ENCODE results near the gene SLC17A9.

SLC17A9 gene

GRCh38 chr20:62925076-62925419 is 27.5 kb upstream of the SLC17A9 start:
- H3K4me3 Mint-ChIP-seq = peak overlapping the region; percentile 90
- peaks cover 31% of the 10 kb centered on the region for H3K36me3 Mint-ChIP-seq (ENCODE audit: low read depth)
- no peaks in the 10 kb centered on the region for H3K9me3 Mint-ChIP-seq
- peaks cover 68% of the 10 kb centered on the region for H3K4me1 Mint-ChIP-seq (ENCODE audit: low read depth)
- peak overlapping the region; percentile 94 for H3K27ac Mint-ChIP-seq
- no peaks in the 10 kb centered on the region for H3K27me3 Mint-ChIP-seq
- intact Hi-C loops (cut with micrococcal nuclease) = no loop called here

GRCh38 chr20:62925420-62926228 is 26.9 kb upstream of the SLC17A9 start:
- Mint-ChIP-seq H3K27ac (peak overlapping the region; percentile 94), H3K4me1 (ENCODE audit: low read depth) (peaks cover 68% of the 10 kb centered on the region), H3K9me3 (no peaks in the 10 kb centered on the region), H3K36me3 (ENCODE audit: low read depth) (peaks cover 27% of the 10 kb centered on the region), H3K27me3 (no peaks in the 10 kb centered on the region), H3K4me3 (peak overlapping the region; percentile 90)
- intact Hi-C loops (cut with micrococcal nuclease) = no loop called here

GRCh38 chr20:62926229-62927127 is 26.0 kb upstream of the SLC17A9 start, which contains the start of gene DIDO1:
TSS of gene DIDO1 (minus strand) at chr20:62926505.
- Mint-ChIP-seq H3K4me3 (peak within 1 kb of the TSS; percentile 93), H3K36me3 (ENCODE audit: low read depth) (peaks cover 27% of the 10 kb centered on the region), H3K27me3 (no peaks in the 10 kb centered on the region), H3K4me1 (ENCODE audit: low read depth) (peaks cover 69% of the 10 kb centered on the region), H3K27ac (peak within 1 kb of the TSS; percentile 94), H3K9me3 (no peaks in the 10 kb centered on the region)
- intact Hi-C loops (cut with micrococcal nuclease) = no loop called here

GRCh38 chr20:62927128-62927705 is 25.3 kb upstream of the SLC17A9 start:
- intact Hi-C loops (cut with micrococcal nuclease) = no loop called here
- Mint-ChIP-seq H3K4me1 (ENCODE audit: low read depth) (peaks cover 72% of the 10 kb centered on the region), H3K27me3 (no peaks in the 10 kb centered on the region), H3K27ac (peak overlapping the region; percentile 94), H3K4me3 (peak overlapping the region; percentile 93), H3K9me3 (no peaks in the 10 kb centered on the region), H3K36me3 (ENCODE audit: low read depth) (peaks cover 27% of the 10 kb centered on the region)

DNA sequence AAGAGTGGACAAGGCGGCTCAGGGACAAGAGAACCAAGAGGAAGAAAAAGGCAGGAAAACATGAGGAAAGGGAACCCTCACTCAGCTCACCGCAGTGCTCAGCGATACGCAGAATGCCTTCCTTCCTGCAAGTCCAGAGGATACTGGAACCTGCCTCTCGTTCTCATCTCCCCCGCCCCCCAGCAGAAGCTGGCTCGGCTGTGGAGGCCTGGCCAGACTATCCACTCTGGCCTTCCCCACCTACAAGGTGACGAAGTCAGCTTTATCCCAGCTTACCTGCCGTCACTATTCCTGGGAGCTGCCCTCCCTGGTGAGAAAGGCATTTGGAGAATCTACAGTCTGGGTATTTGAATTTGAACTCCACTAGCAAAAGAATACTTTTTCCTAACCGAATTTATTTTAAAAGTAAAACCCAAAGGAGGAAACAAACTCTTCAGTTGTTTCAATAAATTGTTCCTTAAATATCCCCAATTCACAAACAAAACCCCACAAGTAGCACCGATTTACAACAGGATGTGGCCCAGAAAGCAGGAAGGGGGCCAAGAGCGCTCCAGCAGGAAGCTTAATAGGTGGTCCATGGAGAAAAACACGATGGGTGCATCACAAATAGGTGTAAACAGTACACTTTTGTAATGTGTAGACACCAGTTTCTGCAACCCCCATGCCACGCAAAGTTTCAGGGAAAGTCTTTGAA is 24.1 kb upstream of the SLC17A9 start:
- Mint-ChIP-seq H3K27ac (peak overlapping the region; percentile 91), H3K4me1 (ENCODE audit: low read depth) (peaks cover 73% of the 10 kb centered on the region)
- intact Hi-C loops (cut with micrococcal nuclease) = no loop called here

DNA sequence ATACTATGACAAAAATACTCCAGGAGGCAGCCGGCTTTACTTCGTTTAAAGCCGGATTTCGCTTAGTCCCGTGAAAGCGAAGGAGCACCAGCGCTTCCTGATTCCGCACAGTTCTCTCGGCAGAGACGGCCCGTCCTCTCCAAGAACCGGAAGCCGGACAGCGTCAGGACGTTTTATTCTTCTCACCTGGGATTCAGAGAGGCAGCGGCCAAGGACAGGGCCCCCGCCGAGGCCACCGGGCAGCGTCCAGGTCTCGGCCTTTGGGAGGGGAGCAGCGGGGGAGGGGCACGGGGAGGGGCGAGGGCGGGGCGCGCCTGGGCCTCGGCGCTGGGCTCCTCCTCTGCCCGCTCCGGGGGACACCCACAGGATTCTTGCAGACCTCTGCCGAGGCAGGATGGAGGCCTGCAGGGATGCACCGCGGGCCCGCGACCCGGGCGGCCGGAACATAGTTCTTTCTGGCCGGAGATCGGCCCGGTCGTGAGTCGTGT is 23.4 kb upstream of the SLC17A9 start:
- peak overlapping the region; percentile 88 for H3K4me3 Mint-ChIP-seq
- no peaks in the 10 kb centered on the region for H3K9me3 Mint-ChIP-seq
- peaks cover 27% of the 10 kb centered on the region for H3K36me3 Mint-ChIP-seq (ENCODE audit: low read depth)
- intact Hi-C loops (cut with micrococcal nuclease) = no loop called here
- H3K27ac Mint-ChIP-seq = peak overlapping the region; percentile 91
- H3K27me3 Mint-ChIP-seq = no peaks in the 10 kb centered on the region
- peaks cover 70% of the 10 kb centered on the region for H3K4me1 Mint-ChIP-seq (ENCODE audit: low read depth)

More for the DNA sequence above, 24.1 kb upstream of the SLC17A9 start:
- H3K4me3 Mint-ChIP-seq = peak overlapping the region; percentile 88
- H3K9me3 Mint-ChIP-seq = no peaks in the 10 kb centered on the region
- H3K36me3 Mint-ChIP-seq (ENCODE audit: low read depth) = peaks cover 27% of the 10 kb centered on the region
- no peaks in the 10 kb centered on the region for H3K27me3 Mint-ChIP-seq

GRCh38 chr20:62931464-62931863 is 21.0 kb upstream of the SLC17A9 start:
- Mint-ChIP-seq H3K27me3 (no peaks in the 10 kb centered on the region), H3K27ac (peak overlapping the region; percentile 91), H3K4me3 (no peak overlapping the region), H3K4me1 (ENCODE audit: low read depth) (peaks cover 59% of the 10 kb centered on the region), H3K9me3 (no peaks in the 10 kb centered on the region), H3K36me3 (ENCODE audit: low read depth) (peaks cover 17% of the 10 kb centered on the region)
- intact Hi-C loops (cut with micrococcal nuclease) = no loop called here

GRCh38 chr20:62933966-62934365 is 18.5 kb upstream of the SLC17A9 start:
- Mint-ChIP-seq H3K9me3 (no peaks in the 10 kb centered on the region), H3K4me3 (no peak overlapping the region), H3K27me3 (no peaks in the 10 kb centered on the region), H3K27ac (no peak overlapping the region), H3K4me1 (ENCODE audit: low read depth) (peaks cover 48% of the 10 kb centered on the region), H3K36me3 (ENCODE audit: low read depth) (peaks cover 19% of the 10 kb centered on the region)
- intact Hi-C loops (cut with micrococcal nuclease) = no loop called here

DNA sequence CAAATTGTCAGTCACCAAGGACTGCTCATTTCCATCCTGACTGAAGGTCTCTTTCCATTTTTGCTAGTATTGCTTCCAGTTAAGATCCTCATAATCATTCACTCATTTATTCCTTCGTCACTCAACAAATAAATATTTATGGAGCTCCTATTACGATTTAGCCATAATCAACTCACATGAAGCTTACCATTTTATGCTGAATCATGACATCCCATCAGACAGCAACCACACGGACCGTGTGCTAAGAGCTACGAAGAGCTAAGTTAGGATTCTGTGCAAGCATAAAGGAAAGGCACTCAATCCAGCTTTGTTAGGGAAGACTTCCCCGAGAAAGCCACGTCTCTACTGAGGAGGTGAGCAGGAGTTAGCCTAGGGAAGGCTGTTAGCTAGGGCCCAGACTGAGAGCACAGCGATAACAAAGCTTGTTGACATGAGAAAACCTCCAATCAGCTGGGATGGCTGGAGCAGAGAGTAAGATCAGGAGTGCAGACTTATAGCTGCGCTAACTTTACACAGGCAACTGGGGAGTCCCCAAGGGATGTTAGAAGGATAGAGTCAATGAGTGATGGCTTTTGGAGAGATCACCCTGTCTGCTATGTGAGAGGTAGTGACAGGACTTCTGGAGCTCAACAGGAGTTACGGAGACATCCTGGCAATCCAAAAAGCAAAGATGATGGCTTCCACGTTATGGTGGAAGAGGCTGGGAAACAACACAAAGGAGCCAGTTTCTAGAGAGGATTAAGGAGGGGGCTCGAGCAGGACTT is 17.1 kb upstream of the SLC17A9 start:
- no peaks in the 10 kb centered on the region for H3K27me3 Mint-ChIP-seq
- intact Hi-C loops (cut with micrococcal nuclease) = loop anchor here (5.0 kb wide), 1 partner anchor 33 kb away; no protein-coding TSS in a partner anchor
- no peaks in the 10 kb centered on the region for H3K9me3 Mint-ChIP-seq
- no peak overlapping the region for H3K27ac Mint-ChIP-seq
- H3K36me3 Mint-ChIP-seq (ENCODE audit: low read depth) = peaks cover 28% of the 10 kb centered on the region
- peaks cover 48% of the 10 kb centered on the region for H3K4me1 Mint-ChIP-seq (ENCODE audit: low read depth)
- no peak overlapping the region for H3K4me3 Mint-ChIP-seq

DNA sequence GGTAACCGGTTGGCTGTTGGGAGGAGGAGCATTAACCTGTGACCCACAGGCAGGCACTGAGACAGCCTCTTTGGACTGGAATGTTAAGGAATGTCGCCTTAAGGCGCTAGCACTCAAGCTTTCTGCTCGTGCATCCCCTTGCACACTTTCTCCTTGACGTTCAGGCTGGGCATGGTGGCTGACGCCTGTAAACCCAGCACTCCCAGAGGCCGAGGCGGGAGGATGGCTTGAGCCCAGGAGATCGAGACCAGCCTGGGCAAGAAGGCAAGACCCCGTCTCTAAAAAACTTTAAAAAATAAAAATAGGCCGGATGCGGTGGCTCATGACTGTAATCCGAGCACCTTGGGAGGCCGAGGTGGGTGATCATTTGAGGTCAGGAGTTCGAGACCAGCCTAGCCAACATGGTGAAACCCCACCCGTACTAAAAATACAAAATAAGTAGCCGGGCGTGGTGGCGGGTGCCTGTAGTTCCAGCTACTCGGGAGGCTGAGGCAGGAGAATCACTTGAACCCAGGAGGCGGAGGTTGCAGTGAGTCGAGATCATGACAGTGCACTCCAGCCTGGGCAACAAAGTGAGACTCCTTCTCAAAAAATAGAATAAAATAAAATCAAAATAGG is 16.4 kb upstream of the SLC17A9 start:
- Mint-ChIP-seq H3K4me3 (peak overlapping the region; percentile 96), H3K27me3 (no peaks in the 10 kb centered on the region), H3K36me3 (ENCODE audit: low read depth) (peaks cover 33% of the 10 kb centered on the region), H3K9me3 (no peaks in the 10 kb centered on the region), H3K4me1 (ENCODE audit: low read depth) (peaks cover 41% of the 10 kb centered on the region), H3K27ac (peak overlapping the region; percentile 91)
- intact Hi-C loops (cut with micrococcal nuclease) = loop anchor here (5.0 kb wide), 1 partner anchor 34 kb away; no protein-coding TSS in a partner anchor

GRCh38 chr20:62937268-62938104 is 15.0 kb upstream of the SLC17A9 start:
- intact Hi-C loops (cut with micrococcal nuclease) = loop anchor here (2.0 to 5.0 kb wide), 2 partner anchors 15 to 35 kb away; partner anchors contain the start of gene SLC17A9
- peak overlapping the region; percentile 96 for H3K4me3 Mint-ChIP-seq

More at GRCh38 chr20:62937268-62938104, 15.0 kb upstream of the SLC17A9 start:
- Mint-ChIP-seq H3K9me3 (no peaks in the 10 kb centered on the region), H3K27me3 (no peaks in the 10 kb centered on the region), H3K4me1 (ENCODE audit: low read depth) (peaks cover 43% of the 10 kb centered on the region), H3K27ac (peak overlapping the region; percentile 91), H3K36me3 (ENCODE audit: low read depth) (peaks cover 47% of the 10 kb centered on the region)

All from dendritic cell treated with granulocyte-macrophage colony-stimulating factor and Interleukin-4, amounts not matched to agents 40 ng/mL and 50 ng/mL, for 4 days (primary cell).